HEK293T (cell line): ENCODE measurements around the gene GABBR2.

Source experiments
- CTCF ChIA-PET: fragments of 350-600 bp; formaldehyde crosslinking; extraction: SDS; loops from one replicate; lab custom pipeline; 2021; ENCODE audit warnings: antibody characterized with exemption, inconsistent platforms; lab: Yijun Ruan, JAX
- POLR2A ChIA-PET: fragments of 350-600 bp; formaldehyde crosslinking; extraction: SDS; loops from one replicate; lab custom pipeline; 2020; ENCODE audit warnings: antibody characterized with exemption, inconsistent platforms; lab: Yijun Ruan, JAX
- DNase-seq: peaks from one replicate; pipeline ENCODE4 v3.0.0; 2012; ENCODE audit warnings: mixed read lengths; ENCODE audit errors: extremely low spot score
- ARNT ChIP-seq: fragments of 450-650 bp; IDR thresholded peaks from 2 replicates; pipeline ENCODE4 v1.6.1; 2017; ENCODE audit warnings: mild to moderate bottlenecking
- BHLHE40 ChIP-seq: fragments of 450-650 bp; IDR thresholded peaks from 2 replicates; pipeline ENCODE4 v1.6.1; 2016; ENCODE audit warnings: mild to moderate bottlenecking, moderate library complexity, borderline replicate concordance
- CTBP1 ChIP-seq: fragments of 450-650 bp; IDR thresholded peaks from 2 replicates; pipeline ENCODE4 v1.6.1; 2016; ENCODE audit warnings: borderline replicate concordance
- ELF4 ChIP-seq: fragments of 450-650 bp; IDR thresholded peaks from 2 replicates; pipeline ENCODE4 v1.6.1; 2017; ENCODE audit warnings: antibody characterized with exemption
- FOXA1 ChIP-seq: fragments of 450-650 bp; IDR thresholded peaks from 2 replicates; pipeline ENCODE4 v1.6.1; 2016; ENCODE audit warnings: mild to moderate bottlenecking
- FOXK2 ChIP-seq: fragments of 450-650 bp; IDR thresholded peaks from 2 replicates; pipeline ENCODE4 v1.6.1; 2016; ENCODE audit warnings: mild to moderate bottlenecking
- FOXM1 ChIP-seq: fragments of 450-650 bp; IDR thresholded peaks from 2 replicates; pipeline ENCODE4 v1.6.1; 2017; ENCODE audit warnings: mild to moderate bottlenecking, borderline replicate concordance
- HDGF ChIP-seq: fragments of 450-650 bp; IDR thresholded peaks from 2 replicates; pipeline ENCODE4 v1.6.1; 2017; ENCODE audit warnings: antibody characterized with exemption, borderline replicate concordance
- L3MBTL2 ChIP-seq: fragments of 450-650 bp; conservative IDR thresholded peaks from 2 replicates; pipeline ENCODE4 v1.6.1; 2016; ENCODE audit warnings: mild to moderate bottlenecking
- LEF1 ChIP-seq: fragments of 450-650 bp; IDR thresholded peaks from 2 replicates; pipeline ENCODE4 v1.6.1; 2017; ENCODE audit warnings: mild to moderate bottlenecking, borderline replicate concordance
- NFRKB ChIP-seq: fragments of 450-650 bp; IDR thresholded peaks from 2 replicates; pipeline ENCODE4 v1.6.1; 2016; ENCODE audit warnings: mild to moderate bottlenecking, moderate library complexity
- PKNOX1 ChIP-seq: fragments of 450-650 bp; IDR thresholded peaks from 2 replicates; pipeline ENCODE4 v1.6.1; 2016
- SP1 ChIP-seq: fragments of 450-650 bp; IDR thresholded peaks from 2 replicates; pipeline ENCODE4 v1.6.1; 2017
- SUZ12 ChIP-seq: fragments of 450-650 bp; IDR thresholded peaks from 2 replicates; pipeline ENCODE4 v1.6.1; 2016; ENCODE audit warnings: mild to moderate bottlenecking
- TARDBP ChIP-seq: fragments of 450-650 bp; IDR thresholded peaks from 2 replicates; pipeline ENCODE4 v1.6.1; 2016
- ZNF384 ChIP-seq: fragments of 450-650 bp; IDR thresholded peaks from 2 replicates; pipeline ENCODE4 v1.6.1; 2016

Gene GABBR2

GRCh38 chr9:98457726-98458370 is 250.9 kb downstream of the GABBR2 start:
- DNase-seq, result no peak
- ChIA-PET POLR2A (no interaction called here), CTCF (no interaction called here)
- peak; percentile 59 for TF ChIP-seq PKNOX1
- TF ChIP-seq FOXA1, result no peak

GRCh38 chr9:98456156-98456613 is 252.6 kb downstream of the GABBR2 start:
- CTCF ChIA-PET, result no interaction called here
- POLR2A ChIA-PET, result no interaction called here
- TF ChIP-seq FOXM1 (no peak), TARDBP (no peak), SUZ12 (no peak), ARNT (no peak), CTBP1 (no peak), FOXK2 (no peak), HDGF (no peak), L3MBTL2 (no peak)
- DNase-seq, result no peak

GRCh38 chr9:98455256-98456155 is 253.2 kb downstream of the GABBR2 start:
- POLR2A ChIA-PET, result no interaction called here
- TF ChIP-seq NFRKB (no peak), PKNOX1 (no peak), L3MBTL2 (no peak), BHLHE40 (no peak), TARDBP (no peak)
- CTCF ChIA-PET, result no interaction called here
- DNase-seq, result no peak

- no peak for DNase-seq
- CTCF ChIA-PET, result no interaction called here
- TF ChIP-seq PKNOX1 (no peak), FOXA1 (no peak), SP1 (no peak), NFRKB (no peak), SUZ12 (no peak), ELF4 (no peak), ARNT (no peak), CTBP1 (no peak), L3MBTL2 (no peak)
- POLR2A ChIA-PET, result no interaction called here
These were observed 255.0 kb downstream of the GABBR2 start for GRCh38 chr9:98453589-98454311.

- TF ChIP-seq NFRKB (no peak), FOXA1 (no peak), ARNT (no peak), HDGF (no peak), SP1 (no peak), TARDBP (no peak)
- POLR2A ChIA-PET, result no interaction called here
- no peak for DNase-seq
- CTCF ChIA-PET, result no interaction called here
These were observed 257.2 kb downstream of the GABBR2 start for GRCh38 chr9:98451576-98451975.

- POLR2A ChIA-PET, result no interaction called here
- TF ChIP-seq ZNF384 (no peak), FOXA1 (no peak), SP1 (no peak), L3MBTL2 (no peak)
- no peak for DNase-seq
- CTCF ChIA-PET, result no interaction called here
These were observed 258.2 kb downstream of the GABBR2 start for GRCh38 chr9:98450496-98450895.

- ChIA-PET CTCF (no interaction called here), POLR2A (no interaction called here)
- TF ChIP-seq PKNOX1 (no peak), FOXM1 (no peak), CTBP1 (no peak), SP1 (no peak), ELF4 (no peak), FOXA1 (no peak), LEF1 (no peak), HDGF (no peak), FOXK2 (no peak), ARNT (no peak), NFRKB (no peak), BHLHE40 (no peak), ZNF384 (no peak), TARDBP (no peak), SUZ12 (no peak)
- no peak for DNase-seq
These were observed 258.9 kb downstream of the GABBR2 start for GRCh38 chr9:98449871-98450270.
